ENCODE measurements around the gene CHAC1.

CHAC1 gene, protein sequence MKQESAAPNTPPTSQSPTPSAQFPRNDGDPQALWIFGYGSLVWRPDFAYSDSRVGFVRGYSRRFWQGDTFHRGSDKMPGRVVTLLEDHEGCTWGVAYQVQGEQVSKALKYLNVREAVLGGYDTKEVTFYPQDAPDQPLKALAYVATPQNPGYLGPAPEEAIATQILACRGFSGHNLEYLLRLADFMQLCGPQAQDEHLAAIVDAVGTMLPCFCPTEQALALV

DNA sequence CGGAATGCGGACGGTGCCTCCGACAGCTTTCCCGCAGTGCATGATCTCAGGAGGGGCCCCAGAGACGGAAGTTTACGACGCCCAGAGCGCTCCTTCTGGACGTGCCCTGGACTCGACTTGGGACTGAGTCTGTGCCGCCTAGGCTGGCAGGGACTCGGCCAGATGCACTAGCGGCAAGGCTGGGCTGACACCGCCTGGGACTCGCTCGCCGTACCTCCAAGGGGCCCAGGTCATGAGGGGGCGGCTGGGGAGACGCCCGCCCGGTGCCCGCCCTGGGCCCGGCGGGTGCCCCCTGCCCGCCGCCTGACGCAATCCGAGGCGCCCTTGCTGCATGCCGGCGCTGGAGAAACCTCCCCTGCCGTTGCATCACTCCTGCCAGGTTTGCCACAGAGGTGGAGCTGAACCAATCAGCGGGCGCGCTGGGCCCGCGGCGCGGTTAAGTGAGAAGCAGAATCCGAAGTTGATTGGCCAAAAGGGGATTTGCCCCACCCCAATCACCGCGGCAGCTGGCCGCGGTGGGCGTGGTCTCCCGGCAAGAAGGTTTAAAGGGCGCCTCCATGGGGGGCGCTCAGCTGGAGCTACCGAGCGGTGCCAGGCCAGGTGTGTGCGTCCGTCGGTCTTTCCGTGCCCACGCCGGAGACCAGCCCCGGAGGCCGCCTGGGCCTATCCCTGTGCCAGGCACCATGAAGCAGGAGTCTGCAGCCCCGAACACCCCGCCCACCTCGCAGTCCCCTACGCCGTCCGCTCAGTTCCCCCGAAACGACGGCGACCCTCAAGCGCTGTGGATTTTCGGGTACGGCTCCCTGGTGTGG lies at the start of gene CHAC1:
Gene CHAC1 (plus strand): TSS at position 571 of the 812 bp plus-strand sequence. CDS start 113 bp downstream, at position 684.
- peak; percentile 97 for ATAC-seq

DNA sequence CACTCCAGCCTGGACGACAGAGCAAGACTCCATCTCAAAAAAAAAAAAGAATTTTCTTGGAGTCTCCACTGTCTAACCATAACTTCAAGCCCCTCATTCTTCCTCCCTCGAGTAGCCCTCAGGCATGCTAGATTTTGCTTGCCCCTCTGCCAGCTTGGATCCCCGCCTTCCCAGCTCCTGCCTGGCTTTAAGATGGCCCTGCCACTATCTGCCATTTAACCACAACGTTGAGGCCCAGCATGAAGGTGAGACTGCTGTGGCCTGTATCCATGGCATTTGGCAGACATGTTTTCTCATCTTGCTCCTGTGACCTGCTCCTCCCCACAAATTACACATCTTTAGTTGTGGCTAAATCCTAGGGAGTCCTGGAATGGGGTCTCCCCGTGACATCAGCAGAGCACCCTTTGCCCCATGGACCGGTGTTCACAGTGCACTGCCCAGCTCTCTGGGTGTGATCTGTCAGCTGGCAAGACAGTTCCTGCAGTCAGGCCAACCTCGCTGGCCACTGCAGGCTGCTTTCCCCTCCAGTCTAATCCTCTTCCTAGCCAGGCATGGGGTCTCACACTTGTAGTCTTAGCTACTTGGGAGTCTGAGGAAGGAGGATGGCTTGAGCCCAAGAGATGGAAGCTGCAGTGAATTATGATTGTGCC lies 48.6 kb upstream of the CHAC1 start:
- ATAC-seq = no peak

DNA sequence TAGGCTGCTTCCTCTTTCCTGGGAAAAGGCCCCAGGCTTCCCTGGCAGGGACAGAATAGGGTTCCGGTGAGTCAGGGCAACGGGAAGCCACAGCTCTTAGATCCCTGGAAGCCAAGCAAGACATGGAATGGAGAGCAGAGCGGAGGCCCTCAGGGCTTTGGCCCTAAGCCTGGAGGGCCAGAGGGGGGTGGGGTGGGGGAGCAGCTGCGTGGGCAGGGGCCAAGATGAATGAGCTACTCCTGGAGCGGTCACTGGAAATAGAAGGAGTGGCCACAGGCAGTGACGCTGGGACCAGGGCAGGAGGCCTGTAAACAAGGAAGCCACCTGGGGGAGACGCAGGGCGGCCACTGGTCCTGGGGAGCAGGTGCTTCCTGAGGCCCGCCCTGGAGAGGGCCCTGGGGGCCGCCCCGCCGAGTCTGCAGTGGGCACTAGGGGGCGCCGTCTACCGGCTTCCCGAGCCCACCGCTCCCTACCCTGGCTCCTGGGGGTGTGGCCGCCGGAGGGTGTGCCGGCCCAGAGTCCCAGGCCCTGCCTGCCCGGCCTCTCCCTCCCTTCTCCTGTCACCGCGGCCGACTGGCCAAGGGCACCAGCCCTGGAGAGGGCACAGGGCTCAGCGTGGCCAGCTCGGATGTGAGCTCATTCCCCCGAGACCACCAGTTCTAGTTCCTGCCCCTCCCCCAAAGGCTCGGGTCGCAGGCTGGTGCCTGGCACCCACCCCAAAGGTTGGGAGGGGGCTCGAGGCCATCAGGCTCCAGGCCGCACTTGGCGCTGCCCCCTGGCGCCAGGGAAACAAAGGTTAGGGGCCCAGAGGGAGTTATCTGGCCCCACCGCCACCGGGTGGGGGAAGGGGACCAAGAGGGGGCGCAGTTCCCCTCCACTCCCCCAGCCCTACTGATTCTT lies 46.9 kb upstream of the CHAC1 start:
- peak; percentile 80 to 83 for ATAC-seq

DNA sequence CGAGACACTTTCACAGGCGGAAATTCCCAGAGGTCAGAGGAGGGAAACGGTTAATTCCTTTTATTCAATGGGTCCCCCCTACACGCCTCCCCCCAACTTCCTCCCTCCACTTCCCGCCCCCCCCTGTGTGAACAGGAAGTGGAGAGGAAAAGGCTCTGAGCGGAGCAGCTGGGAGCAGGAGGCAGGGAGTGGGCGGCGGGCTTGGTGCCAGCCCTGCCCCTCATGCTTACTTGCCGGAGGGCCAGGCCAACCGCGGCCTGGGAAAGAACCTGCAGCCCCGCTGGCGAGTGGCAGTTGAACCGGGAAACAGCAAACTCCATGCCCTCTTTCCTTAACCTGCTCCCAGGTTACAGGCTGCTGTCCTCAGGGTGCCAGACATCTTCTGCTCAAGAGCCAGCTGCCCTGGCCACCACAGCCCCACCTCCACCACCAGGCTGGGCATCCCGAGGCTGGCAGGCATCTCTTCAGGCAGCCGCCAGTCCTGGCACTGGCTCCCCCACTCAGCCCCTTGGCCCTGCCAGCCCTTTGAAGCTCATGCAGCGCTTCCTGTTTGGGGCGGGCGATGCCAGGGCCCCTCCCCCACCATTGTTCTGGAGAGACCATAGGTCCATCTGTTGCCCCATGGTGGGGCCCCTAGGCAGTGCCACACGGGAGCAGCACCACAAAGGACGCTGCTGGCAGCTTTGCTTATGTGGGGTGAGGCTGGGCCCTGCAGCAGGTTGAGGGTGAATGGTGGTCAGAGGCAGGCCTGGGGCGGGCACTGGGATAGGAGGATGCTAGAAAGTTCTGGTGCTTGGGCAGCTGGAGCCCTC lies 46.1 kb upstream of the CHAC1 start:
- ATAC-seq = peak; percentile 42 to 49

DNA sequence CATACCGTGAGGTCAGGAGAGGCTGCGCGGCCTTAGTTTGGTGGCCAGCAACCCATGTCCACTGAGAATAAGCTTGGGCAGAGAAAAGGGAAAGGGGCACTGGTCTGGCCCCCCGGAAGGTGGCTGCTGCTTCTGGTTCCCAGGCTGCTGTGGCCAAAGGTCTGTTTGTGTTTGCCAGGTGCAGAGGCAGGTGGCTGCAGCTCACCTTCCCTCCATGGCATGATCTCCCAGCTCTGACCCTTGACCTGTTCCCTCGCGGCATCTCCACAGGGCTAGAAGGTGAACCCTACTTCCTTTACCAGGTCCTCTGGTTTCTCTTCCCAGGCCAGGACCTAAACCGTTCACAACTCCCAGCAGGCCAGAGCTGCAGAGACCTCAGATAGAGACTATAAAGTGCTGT lies 45.2 kb upstream of the CHAC1 start:
- no peak for ATAC-seq

DNA sequence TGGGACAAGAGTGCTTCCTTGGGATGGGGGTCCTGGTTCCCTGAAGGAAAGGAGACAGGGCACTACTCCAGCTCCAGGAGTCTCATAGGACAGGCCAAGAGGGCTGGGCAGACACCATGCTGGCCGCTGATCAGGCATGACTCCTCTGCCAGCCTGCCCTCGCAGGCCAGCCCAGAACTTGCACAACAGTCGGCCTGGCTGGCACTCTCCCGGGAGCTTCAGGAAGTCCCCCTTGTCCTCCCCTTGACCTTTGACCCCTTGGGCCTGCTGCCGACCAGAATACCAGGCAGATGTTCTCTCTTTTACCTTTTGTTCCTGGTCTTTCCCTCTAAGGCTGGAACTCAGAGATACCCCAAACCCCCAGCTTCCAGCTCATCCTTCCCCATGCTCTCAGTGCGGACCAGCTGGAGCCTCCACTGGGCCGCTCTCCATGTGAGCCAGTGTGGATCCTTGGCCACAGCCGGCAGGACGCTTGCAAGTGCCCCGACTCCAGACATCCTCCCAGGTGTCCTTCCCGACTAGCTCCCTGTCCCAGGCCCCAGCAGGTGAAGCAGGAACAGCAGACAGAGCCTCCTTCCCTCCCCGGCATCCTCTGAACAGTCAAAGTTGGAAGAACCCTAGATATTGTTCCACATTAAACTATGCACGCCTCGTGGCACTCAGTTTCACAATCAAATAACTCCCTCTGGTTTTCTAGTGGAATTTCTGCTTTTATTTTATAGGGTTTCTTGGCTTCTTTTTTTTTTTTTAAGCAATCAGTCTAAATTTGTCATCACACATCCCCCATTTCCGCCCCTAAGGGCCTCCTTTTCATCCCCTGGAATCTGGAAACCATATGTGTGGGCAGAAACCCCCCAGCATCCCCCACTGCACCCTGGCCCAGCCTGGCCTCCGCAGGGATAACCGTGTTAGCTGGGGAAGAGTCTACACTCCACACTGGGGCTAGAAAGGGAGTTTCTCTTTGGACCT lies 43.3 kb upstream of the CHAC1 start:
- no peak for ATAC-seq

DNA sequence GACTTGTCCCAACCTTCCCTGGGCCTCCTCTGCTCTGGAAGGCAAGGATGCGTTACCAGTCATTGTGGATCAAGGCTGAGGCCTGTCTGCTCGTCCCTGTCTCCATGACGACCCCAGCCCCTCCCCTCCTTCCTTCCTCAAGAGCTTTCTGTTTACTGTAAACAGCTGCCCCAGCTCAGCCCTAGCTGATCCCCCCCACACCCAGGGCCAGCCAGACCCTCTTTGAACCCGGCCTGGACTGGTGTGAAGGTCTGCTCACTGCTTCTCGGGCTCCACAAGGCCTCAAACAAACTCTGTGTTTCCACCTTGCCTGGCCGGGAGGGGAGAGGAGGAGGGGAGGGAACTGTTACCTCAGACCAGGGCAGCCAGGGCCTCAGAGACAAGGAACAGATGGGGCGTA lies 42.1 kb upstream of the CHAC1 start:
- no peak for ATAC-seq

DNA sequence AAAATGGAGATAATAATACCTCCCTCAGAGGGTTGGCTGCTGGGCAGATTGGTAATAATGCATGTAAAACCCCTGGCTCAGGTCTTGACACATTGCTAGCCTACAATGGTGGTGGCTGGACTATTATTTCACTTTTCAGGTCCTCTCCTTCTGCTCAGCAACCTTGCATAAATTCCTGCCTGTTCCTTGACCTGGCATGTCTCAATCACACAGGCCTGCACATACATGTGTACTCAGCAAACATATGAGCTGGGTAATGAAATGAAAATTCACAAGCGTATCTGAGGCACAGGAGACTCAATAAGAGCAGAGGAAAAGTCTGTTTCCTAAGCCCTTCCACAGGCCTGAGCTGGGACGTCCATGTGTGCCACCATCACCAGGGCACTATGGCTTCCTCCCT lies 41.6 kb upstream of the CHAC1 start:
- ATAC-seq = no peak

DNA sequence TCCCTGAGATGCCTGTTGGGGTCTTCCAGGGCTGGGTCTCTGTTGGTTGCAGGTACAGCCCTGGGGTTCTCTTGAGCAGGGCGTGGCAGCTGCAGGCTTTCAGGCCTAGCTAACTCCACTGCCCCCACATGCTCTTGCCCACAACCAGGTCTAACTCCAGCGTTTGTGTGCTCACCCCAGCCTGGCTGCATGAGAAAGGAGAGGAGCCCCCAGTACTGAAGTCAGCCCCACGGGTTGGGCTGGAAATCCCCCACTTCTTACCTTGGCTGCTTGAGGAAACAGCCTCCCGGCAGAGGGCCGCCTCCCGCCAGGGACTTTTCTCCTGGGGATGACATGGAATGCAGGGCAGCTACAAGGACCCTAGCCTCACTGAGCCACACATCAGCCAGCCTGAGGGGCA lies 40.8 kb upstream of the CHAC1 start:
- no peak for ATAC-seq

DNA sequence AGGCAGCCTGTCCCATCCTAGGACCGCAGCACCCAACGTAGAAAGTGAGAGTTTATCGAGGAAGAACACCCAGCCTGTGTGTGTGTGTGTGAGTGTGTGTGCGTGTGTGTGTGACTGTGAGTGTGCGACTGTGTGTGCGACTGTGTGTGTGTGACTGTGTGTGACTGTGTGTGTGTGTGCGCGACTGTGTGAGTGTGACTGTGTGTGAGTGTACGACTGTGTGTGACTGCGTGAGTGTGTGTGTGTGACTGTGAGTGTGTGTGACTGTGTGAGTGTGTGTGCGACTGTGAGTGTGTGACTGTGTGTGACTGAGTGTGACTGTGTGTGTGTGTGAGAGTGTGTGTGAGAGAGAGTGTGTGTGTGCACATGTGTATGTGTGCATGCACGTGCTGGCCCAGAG lies 39.3 kb upstream of the CHAC1 start:
- ATAC-seq = no peak

DNA sequence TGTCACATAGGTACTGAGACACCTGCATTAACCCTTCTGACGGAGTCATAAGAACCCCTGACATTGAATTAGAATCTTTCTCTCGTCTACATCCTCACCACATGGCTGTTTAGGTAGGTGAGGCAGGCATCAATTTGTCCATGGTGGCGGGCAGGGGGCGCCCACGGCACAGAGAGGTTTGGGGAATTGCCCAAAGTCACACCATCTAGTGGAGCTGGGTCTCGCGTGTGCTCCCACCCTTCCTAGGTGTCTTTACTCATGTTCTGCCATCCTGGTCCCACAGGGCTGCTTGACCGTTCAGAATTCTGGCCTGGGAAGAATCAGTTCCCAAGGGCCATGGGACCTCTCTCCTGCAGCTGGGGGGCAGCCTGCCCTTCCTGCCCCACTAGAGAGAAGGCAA lies 38.8 kb upstream of the CHAC1 start:
- no peak for ATAC-seq

DNA sequence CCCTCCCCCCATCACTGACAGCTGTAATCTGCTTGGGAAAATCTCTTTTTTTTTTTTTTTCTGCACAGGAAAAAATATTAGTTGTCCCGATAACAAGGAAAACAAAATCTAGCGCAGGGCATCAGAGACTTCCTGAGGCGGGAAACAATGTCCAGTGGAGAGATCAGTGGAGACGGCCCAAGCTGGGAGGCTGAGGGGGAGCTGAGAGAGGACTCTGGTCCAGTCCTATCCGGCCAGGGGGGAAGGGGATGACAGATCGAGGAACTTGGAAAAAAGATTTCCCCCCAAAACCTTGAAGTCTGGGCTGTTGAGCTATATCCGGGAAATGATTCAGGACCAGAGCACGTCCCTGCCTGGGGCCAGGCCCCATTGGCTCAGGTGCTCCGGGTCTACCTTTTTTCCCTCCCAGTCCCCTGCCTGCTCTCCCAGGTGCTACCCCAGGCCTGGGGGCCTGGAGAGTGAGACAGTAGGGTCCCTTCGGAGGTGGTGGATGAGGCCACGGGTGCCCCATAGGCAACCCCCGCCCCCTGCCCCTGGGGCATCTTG lies 38.1 kb upstream of the CHAC1 start:
- no peak for ATAC-seq

DNA sequence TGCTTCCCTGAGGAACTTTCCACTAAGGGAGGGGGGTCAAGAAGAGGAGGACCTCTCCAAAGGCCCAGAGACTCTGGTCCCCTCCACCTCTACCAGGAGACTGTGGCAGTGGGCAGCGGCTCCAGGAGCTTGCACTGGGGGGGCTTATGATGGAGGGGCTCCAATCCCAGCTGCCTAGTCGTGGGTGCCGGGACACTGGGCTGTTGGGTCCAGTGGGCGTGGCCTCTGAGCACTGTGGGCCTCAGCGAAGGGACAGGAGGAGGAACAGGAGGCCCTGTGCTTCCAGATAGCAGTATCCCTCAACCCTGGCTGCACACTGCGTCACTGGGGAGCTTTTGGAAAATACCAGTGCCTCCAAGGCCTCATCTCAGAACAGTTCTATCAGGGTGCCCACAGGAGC lies 37.6 kb upstream of the CHAC1 start:
- no peak for ATAC-seq

DNA sequence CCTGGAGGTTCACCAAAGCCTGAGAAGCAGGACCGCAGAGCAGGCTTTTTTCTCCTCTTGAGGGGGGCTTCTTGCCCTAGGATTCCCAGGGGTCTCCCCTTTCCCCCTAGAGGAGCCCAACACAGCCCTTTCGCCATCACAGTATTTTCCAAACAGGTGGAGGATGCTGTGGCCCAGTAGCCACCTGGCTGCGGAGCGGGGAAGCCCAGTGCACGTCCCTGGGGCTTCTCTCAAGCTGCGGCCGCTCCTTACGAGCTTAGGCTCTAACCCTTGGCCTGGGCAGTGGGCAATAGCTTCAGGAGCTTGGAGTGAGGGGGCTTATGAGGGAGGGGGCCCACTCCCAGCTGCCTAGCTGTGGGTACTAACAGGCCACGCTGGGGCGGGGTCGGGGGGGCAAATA lies 35.7 kb upstream of the CHAC1 start:
- no peak for ATAC-seq

DNA sequence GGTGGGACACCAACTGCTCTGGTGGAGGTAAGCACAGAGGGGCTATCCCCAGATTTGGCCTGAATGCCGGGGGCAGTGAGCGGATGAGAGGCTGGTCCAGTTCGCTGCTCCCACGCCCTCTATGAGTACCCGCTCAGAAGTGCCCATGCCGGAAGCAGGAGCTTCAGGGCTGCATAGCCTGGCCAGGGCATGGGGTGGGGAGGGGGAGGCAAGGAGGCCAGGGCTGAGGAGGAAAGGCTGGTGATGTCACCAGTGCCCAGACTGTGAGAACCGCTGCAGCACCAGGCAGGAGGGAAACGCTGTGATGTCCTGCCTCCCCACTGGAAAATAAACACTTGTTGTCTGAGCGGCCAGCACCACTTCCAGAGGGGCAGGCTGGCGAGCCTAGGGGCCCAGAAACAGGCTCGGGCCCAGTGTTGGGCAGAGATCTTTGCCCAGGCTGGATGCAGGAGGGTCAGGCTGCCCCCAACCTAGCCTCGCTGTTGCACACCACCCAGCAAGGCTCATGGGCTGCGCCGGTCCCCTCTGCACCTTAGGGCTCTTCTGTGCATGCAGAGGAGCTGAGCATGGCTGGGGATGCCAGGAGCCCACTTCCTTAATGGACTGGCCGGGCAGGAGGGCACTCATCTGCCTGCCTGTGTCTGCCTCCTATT lies 35.0 kb upstream of the CHAC1 start:
- no peak for ATAC-seq

DNA sequence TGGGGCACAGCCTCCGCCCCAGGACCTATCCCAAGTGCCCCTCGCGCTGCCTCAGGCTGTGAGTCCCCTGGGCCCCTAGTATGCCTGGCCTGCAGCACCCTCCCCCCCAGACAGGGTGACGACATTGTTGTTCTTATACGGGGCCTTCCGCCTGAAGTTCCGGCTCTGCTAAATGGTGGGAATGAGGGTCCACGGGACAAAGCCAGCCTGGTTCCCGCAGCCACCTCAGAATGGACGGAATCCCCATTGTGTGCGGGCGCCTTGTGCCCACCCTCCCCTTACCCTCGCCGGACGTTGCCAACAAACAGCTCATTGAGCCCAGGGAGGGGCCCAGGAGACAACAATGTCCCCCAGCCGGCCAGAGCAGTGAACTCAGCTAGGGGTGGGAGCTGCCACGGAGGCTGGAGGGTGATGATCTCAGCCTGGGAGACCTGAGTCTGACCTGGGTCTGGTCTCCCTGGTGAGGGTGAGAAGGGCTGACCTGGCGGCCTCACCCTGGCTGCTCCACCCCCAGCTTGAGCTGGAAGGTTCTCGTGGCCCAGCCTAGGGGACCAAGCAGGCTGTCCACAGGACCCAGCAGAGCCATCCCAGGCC lies 34.4 kb upstream of the CHAC1 start:
- no peak for ATAC-seq

DNA sequence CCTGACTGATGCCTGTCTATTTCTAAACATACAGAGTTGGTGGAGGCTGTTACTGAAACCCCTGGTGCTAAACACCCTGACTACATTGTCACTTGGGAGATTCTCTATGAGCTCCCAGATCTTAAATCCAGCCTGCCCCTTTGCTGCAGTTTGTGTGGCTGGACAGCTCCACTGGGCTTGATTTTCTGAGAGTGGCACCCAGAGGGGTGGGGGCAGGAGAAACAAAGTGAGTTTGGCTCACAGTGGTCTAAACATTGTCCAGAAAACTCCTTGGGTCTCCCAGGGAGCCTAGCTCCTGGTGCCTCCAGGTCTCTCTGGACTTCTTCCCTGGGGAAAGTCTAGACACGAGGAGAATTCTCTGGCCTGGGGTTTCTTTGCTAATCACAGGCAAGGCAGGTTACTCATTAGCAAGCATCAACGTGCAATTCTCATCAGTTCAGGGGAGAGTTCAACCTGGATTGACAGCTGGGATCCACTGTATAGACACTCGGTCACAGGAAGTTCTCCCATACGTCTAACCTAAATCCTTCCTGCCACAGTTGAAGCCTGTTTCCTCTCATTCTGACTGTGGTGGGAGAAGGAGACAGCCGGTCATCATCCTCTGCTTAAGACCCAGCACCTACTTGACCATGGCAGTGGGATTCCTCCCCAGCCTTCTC lies 31.2 kb upstream of the CHAC1 start:
- ATAC-seq = no peak

DNA sequence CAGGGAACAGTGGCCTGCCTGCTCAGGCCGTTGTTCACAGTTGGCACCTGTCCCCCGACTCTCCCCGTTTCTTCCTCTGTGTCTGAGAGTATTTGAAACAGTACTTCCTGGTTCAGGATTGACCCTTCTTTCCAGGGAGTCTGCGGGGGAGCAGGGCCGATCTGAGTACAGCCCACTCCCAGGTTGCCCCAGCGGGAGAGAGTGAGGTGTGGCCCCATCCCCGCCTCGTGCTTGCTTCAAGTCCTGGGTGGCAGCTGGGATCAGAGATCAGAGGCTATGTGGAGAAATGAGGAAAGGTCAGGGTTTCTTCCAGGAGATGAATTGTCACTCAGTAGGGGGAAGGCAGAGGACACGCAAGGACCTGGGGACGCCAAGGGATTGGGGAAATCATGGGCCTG lies 30.7 kb upstream of the CHAC1 start:
- ATAC-seq = no peak

DNA sequence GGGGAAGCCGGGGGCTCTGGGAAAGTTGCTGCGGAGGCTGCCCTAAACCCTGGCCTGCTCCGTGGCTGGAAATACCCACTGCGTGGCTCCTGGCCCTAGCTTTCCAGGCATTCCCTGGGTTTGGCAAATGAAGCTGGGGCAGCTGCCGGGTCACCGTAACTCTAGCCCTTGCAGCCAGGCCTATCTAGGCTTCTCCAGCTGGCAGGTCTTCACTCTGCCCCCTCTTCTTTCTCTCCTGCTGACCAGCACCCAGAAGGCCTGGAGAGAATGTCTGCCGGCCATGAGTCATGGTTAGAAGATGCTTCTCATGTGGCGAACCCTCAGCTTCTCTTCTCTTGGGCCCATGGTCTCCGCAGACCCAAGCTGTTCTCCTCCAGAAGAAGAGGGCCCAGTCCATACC lies 29.7 kb upstream of the CHAC1 start:
- no peak for ATAC-seq
